Ishikawa (cell line): ENCODE measurements around the gene TMEM94.
A peak's percentile ranks its signal among the peaks of the same experiment; 100 is the strongest.

ENCODE experiments used
- CEBPB ChIP-seq: IDR thresholded peaks from 2 replicates; pipeline ENCODE4 v1.6.1; 2012
- CREB1 ChIP-seq: IDR thresholded peaks from 2 replicates; pipeline ENCODE4 v1.6.1; 2012; ENCODE audit warnings: low read depth
- EGR1 ChIP-seq: IDR thresholded peaks from 2 replicates; pipeline ENCODE4 v1.6.1; 2012
- EP300 ChIP-seq: IDR thresholded peaks from 2 replicates; pipeline ENCODE4 v1.6.1; 2012; ENCODE audit warnings: borderline replicate concordance
- FOXM1 ChIP-seq: IDR thresholded peaks from 2 replicates; pipeline ENCODE4 v1.6.1; 2012; ENCODE audit warnings: low read depth, borderline replicate concordance
- MAX ChIP-seq: IDR thresholded peaks from 2 replicates; pipeline ENCODE4 v1.6.1; 2012
- NFIC ChIP-seq: IDR thresholded peaks from 2 replicates; pipeline ENCODE4 v1.6.1; 2012
- RAD21 ChIP-seq: IDR thresholded peaks from 2 replicates; pipeline ENCODE4 v1.6.1; 2012; ENCODE audit warnings: low read depth
- REST ChIP-seq: IDR thresholded peaks from 2 replicates; pipeline ENCODE4 v1.6.1; 2012; ENCODE audit warnings: low read depth, mild to moderate bottlenecking
- TAF1 ChIP-seq: IDR thresholded peaks from 2 replicates; pipeline ENCODE4 v1.6.1; 2012; ENCODE audit warnings: low read depth, mild to moderate bottlenecking
- TCF12 ChIP-seq: IDR thresholded peaks from 2 replicates; pipeline ENCODE4 v1.6.1; 2012; ENCODE audit warnings: low read depth
- TEAD4 ChIP-seq: IDR thresholded peaks from 2 replicates; pipeline ENCODE4 v1.6.1; 2012
- USF1 ChIP-seq: IDR thresholded peaks from 2 replicates; pipeline ENCODE4 v1.6.1; 2012
- YY1 ChIP-seq: IDR thresholded peaks from 2 replicates; pipeline ENCODE4 v1.6.1; 2012; ENCODE audit warnings: low read depth
- ZBTB7A ChIP-seq: IDR thresholded peaks from 2 replicates; pipeline ENCODE4 v1.6.1; 2012; ENCODE audit warnings: low read depth

Gene TMEM94

GRCh38 chr17:75526555-75527270 is 70.3 kb downstream of the TMEM94 start:
- TF ChIP-seq EGR1 (no peak), FOXM1 (no peak), NFIC (0 out of 2 replicates have a peak, but pooled peaks have one; percentile 2)

GRCh38 chr17:75530837-75531720 is 74.6 kb downstream of the TMEM94 start:
- no peak for TF ChIP-seq ZBTB7A
- TF ChIP-seq YY1: 0 out of 2 replicates have a peak, but pooled peaks have one; percentile 4
- TF ChIP-seq TEAD4: peak; percentile 24; the same call in 1 of the 2 replicates
- no peak for TF ChIP-seq TCF12

- TF ChIP-seq YY1 (no peak), TEAD4 (peak; percentile 59; the same call in 1 of the 2 replicates)
Measured at GRCh38 chr17:75531721-75532072, 75.3 kb downstream of the TMEM94 start.

- TF ChIP-seq EP300 (no peak), ZBTB7A (no peak), TCF12 (no peak), RAD21 (no peak), USF1 (no peak), TEAD4 (no peak), NFIC (no peak), TAF1 (no peak)
Measured at GRCh38 chr17:75535119-75535537, 78.7 kb downstream of the TMEM94 start.

GRCh38 chr17:75535871-75536270 is 79.4 kb downstream of the TMEM94 start:
- TF ChIP-seq CREB1 (no peak), REST (no peak), CEBPB (no peak), ZBTB7A (no peak), TEAD4 (no peak), NFIC (no peak), EGR1 (no peak), TAF1 (no peak), YY1 (no peak), MAX (no peak), TCF12 (no peak), FOXM1 (no peak)

- no peak for TF ChIP-seq ZBTB7A
- no peak for TF ChIP-seq RAD21
- TF ChIP-seq TCF12: no peak
- no peak for TF ChIP-seq REST
- no peak for TF ChIP-seq TEAD4
- TF ChIP-seq YY1: no peak
- no peak for TF ChIP-seq TAF1
- no peak for TF ChIP-seq USF1
- no peak for TF ChIP-seq EGR1
- no peak for TF ChIP-seq NFIC
- no peak for TF ChIP-seq EP300
- no peak for TF ChIP-seq CREB1
- no peak for TF ChIP-seq CEBPB
- TF ChIP-seq FOXM1: no peak
- no peak for TF ChIP-seq MAX
Measured at GRCh38 chr17:75536366-75536765, 79.9 kb downstream of the TMEM94 start.
